T follicular helper cell (primary cell): Measurements from ENCODE around the gene NRSN1.
"Not testable (repeated sequence)": the region's sequence is repeated elsewhere in the genome, so short reads cannot be mapped to it uniquely, and the experiment has no call there.

Experiments
- DNase-seq: peaks from one replicate; pipeline ENCODE4 v3.0.0-alpha.2; 2020; ENCODE audit warnings: low read depth

The NRSN1 gene

DNA sequence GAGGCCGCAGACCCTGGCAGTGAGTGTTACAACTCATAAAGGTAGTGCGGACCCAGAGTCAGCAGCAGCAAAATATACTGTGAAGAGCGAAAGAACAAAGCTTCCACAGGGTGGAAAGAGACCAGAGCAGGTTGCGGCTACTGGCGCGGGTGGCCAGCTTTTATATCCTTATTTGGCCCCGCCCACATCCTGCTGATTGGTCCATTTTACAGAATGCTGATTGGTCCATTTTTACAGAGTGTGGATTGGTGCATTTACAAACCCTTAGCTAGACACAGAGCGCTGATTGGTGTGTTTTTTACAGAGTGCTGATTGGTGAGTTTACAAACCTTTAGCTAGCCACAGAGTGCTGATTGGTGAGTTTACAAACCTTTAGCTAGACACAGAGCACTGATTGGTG lies 16.7 kb downstream of the NRSN1 start:
- not testable (repeated sequence) for DNase-seq

DNA sequence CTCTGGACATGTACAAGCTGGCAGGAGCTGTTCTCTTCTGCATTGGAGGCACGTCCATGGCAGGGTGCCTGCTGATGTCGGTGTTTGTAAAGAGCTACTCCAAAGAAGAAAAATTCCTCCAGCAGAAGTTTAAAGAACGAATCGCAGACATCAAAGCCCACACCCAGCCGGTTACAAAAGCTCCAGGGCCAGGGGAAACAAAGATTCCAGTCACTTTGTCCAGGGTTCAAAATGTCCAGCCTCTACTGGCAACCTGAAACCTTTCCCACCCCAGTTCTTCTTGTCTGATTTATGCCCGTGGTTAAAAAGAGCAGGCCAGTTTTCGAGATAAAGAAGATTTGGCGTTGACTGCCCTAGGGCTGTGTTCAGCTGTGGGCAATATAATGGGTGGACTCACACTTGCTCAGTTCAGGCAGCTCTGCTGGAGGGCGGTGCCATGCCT lies 19.7 kb downstream of the NRSN1 start:
- DNase-seq, result no peak

DNA sequence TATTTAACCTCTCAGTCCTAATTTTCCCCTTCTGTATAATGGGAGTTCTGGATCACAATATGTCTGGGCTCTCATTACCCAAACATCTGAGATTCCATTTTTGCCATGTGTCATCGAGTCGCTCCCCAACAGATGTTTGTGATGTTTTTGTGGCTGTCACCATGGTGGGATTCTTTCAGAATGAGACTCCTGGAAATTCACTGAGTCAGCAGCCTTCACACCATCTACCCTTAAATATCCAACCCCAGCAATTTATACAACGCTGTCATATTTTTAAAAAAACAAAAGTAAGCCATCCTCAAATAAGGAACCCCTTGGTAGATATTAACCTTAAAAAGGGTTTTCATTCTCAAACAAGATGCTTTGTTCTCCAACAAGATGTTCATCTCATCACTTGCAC lies 20.9 kb downstream of the NRSN1 start:
- DNase-seq, result no peak

DNA sequence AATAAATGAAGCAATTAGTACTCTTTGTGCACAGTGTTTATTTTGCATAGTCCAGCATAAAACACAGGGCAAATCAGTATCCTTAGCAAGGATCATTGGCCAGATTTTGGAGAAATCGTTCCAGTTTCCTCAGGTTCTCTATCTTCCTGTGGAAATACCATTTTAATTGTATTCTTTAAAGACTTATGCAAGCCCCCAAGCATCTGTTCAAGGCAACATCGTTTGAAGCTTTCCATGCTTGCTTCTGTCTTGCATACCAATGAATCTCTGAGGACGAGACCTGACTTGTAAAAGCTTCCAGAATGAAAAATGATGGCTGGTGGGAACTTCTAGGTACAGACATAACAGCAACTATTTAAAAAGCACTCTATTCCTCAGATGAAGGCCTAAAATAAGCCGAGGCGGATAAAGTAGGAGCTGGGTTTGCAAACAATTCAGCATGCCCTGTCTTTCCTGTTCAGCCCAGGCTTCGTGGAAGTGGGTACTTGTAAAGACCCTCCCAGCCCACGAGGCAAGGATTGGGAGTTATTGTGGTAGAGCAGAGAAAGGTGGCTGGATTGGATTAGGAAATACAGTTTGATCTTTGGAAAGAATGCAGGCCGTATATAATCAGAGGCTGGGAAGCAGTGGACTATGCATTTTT lies 21.6 kb downstream of the NRSN1 start:
- no peak for DNase-seq

DNA sequence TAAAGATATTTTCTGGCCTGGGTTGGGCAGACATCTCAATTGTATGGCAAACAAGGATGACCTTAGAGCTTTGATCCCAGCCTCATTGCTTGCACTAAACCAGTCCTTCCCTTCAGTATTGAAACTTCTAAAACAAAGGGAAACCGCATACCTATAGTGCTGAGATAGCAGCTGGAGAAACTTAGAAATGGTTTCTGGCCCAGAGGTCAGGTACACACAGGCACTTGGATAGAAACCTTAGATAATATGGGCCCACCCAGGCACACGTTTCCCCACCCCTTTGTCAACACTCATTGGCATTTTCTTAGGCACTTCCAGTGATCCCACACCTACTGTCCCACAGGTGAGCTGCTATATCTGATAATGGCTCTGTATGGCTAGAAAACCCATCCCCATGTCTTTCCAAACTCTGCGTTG lies 22.1 kb downstream of the NRSN1 start:
- DNase-seq, result no peak

DNA sequence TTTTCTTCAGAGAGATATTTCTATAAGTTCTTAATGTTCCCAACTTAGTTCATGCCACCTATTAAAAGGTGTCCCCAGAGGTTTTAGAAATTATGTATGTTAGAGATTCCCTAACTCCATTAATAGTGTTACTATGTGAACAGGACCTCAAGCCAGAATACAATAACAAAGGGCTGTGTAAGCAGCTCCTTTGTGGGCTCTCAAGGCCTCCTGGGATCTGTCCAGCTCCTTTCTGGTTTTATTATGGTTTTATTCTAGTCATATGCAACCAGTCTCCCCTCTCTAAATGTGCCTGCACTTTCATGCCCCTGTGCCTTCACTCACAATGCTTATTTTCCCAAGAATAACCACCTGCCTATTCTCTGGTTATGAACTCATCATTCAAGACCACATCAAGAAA lies 22.7 kb downstream of the NRSN1 start:
- DNase-seq, result no peak

DNA sequence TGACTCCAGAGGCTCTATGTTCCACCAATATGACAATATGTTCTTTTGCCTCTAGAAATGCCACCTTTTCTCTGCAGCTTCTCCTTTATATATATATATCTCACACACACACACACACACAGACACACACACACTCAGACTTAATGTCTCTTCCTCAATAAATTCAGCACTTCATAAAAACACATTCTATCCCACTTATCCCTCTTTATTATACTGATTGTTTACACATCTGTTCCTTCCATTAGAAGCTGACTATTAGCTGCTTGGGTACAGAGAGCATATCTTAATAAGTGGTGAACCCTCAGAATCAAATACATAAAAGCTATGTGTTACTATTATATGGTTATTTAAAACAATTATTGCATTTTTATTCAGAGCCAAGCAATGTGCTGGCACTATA lies 23.3 kb downstream of the NRSN1 start:
- no peak for DNase-seq

DNA sequence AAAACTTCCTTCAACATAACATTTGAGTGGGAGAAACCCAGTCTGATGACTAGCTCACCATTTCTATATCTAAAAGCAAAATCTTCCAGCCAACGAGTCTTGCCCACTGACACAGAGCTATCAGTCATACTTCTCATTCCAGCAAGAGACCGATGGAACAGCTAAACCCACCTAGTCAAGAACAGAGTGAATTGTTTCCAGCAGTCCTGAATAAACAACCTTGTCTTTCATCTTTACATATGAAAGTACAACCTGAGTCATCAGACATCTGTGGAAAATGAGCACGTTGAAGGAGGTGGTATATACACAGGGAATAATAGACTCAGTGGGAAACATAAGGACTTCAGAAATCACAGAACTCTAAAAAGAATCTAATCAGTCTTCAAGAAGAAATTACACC lies 23.8 kb downstream of the NRSN1 start:
- DNase-seq, result no peak

DNA sequence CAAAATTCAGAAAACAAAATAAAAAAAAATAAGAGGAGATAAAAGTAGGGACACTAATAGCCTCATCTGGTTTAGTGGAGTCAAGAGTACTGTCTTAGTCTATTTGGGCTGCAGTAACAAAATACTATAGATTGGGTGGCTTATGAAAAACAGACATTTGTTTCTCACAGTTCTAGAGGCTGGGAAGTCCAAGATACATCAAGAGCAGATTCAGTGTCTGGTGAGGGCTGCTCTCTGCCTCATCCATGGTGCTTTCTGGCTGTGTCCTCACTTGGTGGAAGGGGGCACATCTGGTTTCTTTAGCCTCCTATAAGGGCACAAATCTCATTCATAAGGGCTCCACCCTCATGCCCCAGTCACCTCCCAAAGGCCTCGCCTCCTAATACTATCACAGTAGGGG lies 26.0 kb downstream of the NRSN1 start:
- no peak for DNase-seq

DNA sequence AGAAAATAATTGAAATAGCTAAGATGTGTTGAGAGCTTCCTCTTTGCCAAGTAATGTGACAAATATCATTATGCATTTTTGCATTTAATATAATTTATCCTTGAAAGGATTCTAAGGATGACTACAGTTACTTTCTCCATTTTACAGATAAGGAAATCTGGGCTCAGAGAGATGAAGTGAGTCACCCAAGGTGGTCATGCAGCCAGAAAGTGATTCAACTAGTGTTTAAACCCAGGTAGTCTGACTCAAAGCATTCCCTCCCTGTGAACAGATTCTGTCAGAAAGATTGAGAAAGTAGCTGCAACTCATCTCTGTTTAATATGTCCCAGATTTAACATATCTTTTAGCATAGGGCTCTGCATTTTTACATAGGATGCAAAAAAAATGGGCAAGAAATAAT lies 28.1 kb downstream of the NRSN1 start:
- DNase-seq, result no peak

DNA sequence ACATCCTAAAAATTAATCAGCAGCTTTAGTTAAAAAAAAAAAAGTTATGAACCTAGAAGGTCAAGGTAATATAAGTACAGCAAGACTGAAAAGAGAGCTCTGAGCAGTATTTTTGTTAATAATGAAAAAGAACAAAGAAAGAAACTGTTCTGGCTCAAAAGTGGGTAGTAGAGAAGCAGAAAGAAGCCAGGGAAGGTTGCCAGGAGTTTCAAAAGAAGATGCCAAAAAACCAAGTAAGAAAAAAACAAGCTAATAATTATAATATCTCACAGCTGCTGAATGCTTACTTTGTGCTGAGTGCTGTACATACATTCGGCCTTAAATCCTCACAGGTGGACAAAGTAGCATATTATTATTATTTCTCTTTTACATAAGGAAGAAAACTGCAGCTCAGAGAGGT lies 31.9 kb downstream of the NRSN1 start:
- no peak for DNase-seq

DNA sequence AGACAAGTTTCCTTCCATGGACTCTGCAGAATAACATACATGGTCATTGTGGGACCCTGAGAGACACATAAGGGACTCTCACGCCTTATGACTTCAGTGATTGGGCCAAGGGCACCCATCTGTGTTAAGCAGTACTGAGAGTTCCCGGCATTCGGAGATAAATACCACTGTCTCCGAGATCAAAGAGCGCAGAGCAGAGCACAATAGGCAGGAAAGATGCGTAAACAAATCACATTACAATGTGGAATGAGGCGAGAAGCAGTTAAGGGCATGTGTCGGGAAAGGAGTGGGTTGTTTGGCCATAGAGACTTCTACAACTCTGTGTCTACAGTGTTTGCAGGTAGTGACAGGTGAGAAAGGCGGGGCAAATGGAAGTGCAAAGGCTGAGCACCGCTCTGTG lies 57.6 kb downstream of the NRSN1 start:
- no peak for DNase-seq

DNA sequence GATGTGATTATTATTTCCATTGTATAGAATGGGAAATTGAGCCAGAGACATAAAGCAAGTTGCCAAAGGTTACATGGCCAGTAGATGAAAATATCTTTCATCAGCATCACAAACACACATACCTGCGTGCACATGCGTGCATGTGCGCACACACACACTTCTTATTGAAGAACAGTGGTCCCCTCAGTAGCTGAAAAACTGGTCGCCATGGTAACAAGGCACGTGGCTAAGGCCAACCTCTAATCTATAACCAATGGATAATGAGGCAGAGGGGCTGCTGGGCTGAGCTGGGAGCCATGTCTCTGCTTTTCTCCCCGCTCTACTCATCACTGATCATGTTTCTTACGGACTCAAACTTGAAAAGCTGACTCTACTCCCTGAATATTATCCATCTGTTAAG lies 60.3 kb downstream of the NRSN1 start:
- no peak for DNase-seq

DNA sequence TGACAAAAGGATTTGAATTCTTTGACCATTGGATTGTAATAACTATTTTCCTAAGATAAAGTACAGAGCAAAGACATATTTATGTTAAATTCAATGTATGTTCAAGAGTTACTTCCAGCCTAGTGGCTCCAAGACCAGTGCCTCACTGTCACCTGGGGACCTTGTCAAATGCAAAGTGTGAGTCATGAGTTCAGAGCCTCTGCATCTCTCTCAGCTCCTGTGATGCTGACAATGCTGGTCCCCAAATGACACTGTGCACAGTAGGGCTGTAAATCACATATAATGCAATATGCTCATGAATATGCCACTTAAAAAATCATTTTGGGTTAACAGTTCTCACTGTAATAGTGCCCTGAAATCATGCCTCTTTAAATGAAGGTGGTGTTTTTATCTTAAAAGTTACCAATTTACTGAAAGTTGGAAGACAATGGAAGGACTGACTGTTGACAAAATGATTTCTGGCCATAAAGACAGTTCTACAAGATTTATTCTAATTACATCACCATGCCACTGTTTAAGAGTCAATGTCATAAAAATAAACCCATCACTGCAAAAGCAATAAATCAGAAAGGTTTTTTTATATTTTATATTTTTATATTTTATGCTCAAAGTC lies 62.1 kb downstream of the NRSN1 start:
- DNase-seq, result no peak

DNA sequence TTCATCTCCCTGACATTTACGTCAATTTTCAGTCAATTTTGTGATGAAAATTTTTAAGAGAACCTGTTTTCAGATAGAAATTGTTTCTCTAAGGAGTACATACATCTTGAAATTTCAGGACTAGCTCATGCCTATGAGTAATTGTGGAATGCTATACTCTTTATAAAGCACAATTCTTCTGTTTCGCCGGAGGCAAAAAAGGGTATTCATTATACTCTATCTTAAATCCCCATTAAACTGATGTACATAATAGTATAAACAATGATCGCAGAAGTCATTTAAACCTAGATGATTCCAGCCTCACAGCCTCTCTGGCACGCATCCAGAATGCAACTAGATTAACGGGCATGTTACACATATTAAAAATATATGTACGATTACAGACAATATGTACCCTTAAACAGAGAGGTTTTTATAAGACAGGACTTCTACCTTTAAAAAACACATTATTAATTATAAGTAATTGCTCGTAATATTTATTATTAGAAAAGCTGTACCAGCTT lies 62.6 kb downstream of the NRSN1 start:
- no peak for DNase-seq

DNA sequence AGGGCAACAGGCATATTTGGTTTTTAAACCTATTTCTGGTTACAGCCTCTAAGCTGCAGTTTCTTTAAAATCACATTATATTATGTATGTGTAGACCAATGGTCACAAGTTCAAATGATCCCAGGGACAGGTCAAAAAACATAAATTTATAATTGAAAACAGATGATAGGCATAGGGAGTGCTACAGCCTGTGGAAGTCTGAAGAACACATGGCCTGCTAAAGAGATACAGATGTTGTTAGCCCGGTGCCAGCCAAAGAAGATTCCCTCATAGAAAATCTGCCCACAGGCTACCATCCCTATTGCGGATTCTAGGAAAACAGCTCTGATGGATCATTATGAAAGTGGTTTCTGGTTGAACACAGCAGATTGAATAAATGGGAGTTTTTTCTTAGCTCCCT lies 65.3 kb downstream of the NRSN1 start:
- DNase-seq, result no peak

DNA sequence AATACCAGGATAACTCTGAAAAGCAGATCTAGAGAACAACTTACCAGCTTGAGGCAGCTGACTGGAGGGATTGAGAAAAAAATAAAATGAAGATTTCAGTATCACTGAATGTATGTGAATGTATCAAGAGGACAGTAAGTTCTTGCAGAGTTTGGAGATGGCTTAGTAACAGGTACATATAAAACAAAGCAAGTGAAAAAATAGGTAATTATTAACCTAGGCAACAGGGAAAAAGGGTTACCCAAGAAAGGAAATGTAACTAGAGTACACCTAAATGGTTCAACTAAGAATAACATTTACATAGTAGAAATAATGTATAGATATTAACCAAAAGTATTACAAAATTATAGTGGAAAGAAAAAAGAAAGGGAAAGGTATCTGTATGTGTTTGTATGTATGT lies 67.3 kb downstream of the NRSN1 start:
- no peak for DNase-seq

DNA sequence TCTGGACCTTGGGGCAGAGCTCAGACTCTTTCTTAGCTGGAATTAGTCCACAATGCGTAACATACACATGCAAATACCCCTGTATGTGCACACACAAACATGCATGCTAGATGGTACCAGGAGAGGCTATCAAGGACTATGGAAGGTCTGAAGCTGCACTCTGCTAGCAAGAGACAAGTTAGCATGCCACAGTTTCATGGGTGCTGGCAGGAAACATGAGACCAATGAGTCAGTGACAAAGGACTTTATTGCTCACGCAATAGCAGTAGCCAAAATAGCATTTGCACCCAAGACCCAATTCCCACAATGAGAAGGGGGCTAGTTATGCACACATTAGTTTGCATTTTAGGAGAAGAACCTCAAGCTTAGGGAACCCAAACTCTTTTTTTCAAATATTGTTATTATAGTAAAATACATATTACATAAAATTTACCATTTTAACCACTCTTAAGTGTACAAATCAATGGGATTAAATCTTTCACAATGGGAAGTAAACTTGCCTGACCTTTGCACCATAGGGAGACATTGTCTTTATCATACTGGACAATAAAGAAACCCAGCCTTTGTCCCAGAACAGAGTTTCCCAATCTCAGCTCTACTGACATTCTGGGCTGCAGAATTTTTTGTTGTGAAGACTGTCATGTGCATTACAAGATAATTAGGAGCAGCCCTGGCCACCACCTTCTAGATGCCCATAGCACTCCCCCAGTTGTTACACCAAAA lies 69.1 kb downstream of the NRSN1 start:
- DNase-seq, result no peak

DNA sequence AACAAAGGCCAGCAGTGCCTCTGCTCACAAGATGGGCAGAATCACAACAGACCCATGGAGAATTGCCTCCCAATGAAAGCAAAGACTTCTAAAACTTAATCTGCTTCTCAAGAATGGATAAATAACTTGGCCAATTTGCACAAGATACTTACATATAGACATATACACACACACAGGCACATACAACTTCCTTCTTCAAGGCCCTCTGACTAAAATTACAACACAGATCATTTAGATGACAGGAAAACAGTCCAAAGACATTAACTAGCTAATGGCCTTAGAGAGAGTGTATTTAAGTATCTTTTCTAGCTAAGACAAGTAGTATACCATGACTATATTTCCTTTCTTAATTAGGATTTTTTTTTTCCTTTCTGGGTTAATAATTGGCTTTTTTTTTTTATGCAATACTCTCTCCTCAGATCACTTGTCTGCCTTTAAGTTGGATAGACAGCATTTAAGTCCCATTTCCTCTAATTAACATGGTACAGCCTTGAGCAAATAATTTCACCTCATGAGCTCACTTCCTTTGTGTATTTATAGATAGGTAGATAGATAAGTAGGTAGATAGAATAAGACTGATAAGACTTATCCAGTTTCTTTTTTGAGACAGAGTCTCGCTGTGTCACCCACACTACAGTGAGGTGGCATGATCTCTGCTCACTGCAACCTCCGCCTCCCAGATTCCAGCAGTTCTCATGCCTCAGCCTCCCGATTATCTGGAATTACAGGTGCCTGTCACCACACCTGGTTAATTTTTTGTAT lies 70.0 kb downstream of the NRSN1 start:
- DNase-seq, result no peak
